ENCODE data around the gene PADI2.

DNA sequence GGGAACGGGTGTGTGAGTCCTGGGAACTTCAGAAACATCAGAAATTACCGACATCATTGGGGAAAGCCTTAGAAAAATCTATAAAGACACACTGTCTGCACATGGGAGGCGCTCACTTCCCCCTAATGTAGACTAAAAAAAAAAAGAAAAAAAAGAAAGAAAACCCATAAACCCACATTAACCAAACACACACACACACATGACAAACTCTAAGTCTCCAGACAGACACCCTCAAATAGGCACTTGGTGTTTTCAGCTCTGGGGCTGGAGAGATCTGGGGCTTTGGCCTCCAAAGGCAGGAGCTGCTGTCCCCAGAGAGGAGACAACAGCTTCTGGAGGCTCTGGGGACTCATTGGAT lies 52.2 kb downstream of the PADI2 start:
- TF ChIP-seq, protein P1, sequence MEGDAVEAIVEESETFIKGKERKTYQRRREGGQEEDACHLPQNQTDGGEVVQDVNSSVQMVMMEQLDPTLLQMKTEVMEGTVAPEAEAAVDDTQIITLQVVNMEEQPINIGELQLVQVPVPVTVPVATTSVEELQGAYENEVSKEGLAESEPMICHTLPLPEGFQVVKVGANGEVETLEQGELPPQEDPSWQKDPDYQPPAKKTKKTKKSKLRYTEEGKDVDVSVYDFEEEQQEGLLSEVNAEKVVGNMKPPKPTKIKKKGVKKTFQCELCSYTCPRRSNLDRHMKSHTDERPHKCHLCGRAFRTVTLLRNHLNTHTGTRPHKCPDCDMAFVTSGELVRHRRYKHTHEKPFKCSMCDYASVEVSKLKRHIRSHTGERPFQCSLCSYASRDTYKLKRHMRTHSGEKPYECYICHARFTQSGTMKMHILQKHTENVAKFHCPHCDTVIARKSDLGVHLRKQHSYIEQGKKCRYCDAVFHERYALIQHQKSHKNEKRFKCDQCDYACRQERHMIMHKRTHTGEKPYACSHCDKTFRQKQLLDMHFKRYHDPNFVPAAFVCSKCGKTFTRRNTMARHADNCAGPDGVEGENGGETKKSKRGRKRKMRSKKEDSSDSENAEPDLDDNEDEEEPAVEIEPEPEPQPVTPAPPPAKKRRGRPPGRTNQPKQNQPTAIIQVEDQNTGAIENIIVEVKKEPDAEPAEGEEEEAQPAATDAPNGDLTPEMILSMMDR (IDR thresholded peaks at IDR 0.05 in 4 of 5, conservative IDR thresholded peaks at IDR 0.05 in 1 of 5): no peak
- TF ChIP-seq POLR2A (IDR thresholded peaks at IDR 0.05): no peak

All from gastrocnemius medialis (tissue), 4 donors.